ENCODE measurements around the gene BARD1. TPM values are rescaled to one million over a fixed set of nuclear protein-coding genes. Genes with fewer than 3 reads are reported as not detected.

Gene BARD1
- total RNA-seq, 6 experiments from 2014 or later: 9.7 to 21.2 (median 15.1) TPM

GRCh38 chr2:214837466-214837865 lies 28.0 kb upstream of the BARD1 start:
- TF ChIP-seq CTCF (IDR thresholded peaks at IDR 0.05): no peak
- H3K9me3 Mint-ChIP-seq: no peaks in the 10 kb centered on the region
- H3K4me3 Mint-ChIP-seq: no peak overlapping the region
- no peak for DNase-seq
- H3K27ac Mint-ChIP-seq: no peak overlapping the region
- no peaks in the 10 kb centered on the region for H3K36me3 Mint-ChIP-seq (ENCODE audit: low read depth)
- no peaks in the 10 kb centered on the region for H3K27me3 Mint-ChIP-seq (ENCODE audit: insufficient read depth)
- H3K4me1 Mint-ChIP-seq (ENCODE audit: low read depth): peaks cover 7% of the 10 kb centered on the region

GRCh38 chr2:214836568-214836967 lies 27.1 kb upstream of the BARD1 start:
- no peak for TF ChIP-seq CTCF (IDR thresholded peaks at IDR 0.05)
- Mint-ChIP-seq H3K4me1 (ENCODE audit: low read depth) (peaks cover 7% of the 10 kb centered on the region), H3K4me3 (no peak overlapping the region), H3K9me3 (no peaks in the 10 kb centered on the region), H3K27me3 (ENCODE audit: insufficient read depth) (no peaks in the 10 kb centered on the region), H3K36me3 (ENCODE audit: low read depth) (no peaks in the 10 kb centered on the region), H3K27ac (no peak overlapping the region)
- DNase-seq: no peak

- DNase-seq: no peak
- H3K4me3 Mint-ChIP-seq: no peak overlapping the region
- no peak overlapping the region for H3K27ac Mint-ChIP-seq
- peak; percentile 69; the same call in 1 of the 2 replicates for TF ChIP-seq CTCF (IDR thresholded peaks at IDR 0.05)
- H3K27me3 Mint-ChIP-seq (ENCODE audit: insufficient read depth): no peaks in the 10 kb centered on the region
- H3K36me3 Mint-ChIP-seq (ENCODE audit: low read depth): no peaks in the 10 kb centered on the region
- no peaks in the 10 kb centered on the region for H3K9me3 Mint-ChIP-seq
- H3K4me1 Mint-ChIP-seq (ENCODE audit: low read depth): peaks cover 5% of the 10 kb centered on the region
Observed at GRCh38 chr2:214830794-214831346, 21.4 kb upstream of the BARD1 start.

- peaks cover 5% of the 10 kb centered on the region for H3K4me1 Mint-ChIP-seq (ENCODE audit: low read depth)
Observed at GRCh38 chr2:214816008-214816533, 6.6 kb upstream of the BARD1 start.

GRCh38 chr2:214810671-214811070 lies 1.2 kb upstream of the BARD1 start:
- no peak for TF ChIP-seq CTCF (IDR thresholded peaks at IDR 0.05)
- peak overlapping the region; percentile 95 for H3K4me3 Mint-ChIP-seq
- H3K36me3 Mint-ChIP-seq (ENCODE audit: low read depth): no peaks in the 10 kb centered on the region; the same call in 1 of the 2 replicates
- no peak for DNase-seq
- peaks cover 3% of the 10 kb centered on the region; the same call in 1 of the 2 replicates for H3K27me3 Mint-ChIP-seq (ENCODE audit: insufficient read depth)
- H3K9me3 Mint-ChIP-seq: no peaks in the 10 kb centered on the region
- peaks cover 33% of the 10 kb centered on the region for H3K4me1 Mint-ChIP-seq (ENCODE audit: low read depth)
- peak overlapping the region; percentile 92 for H3K27ac Mint-ChIP-seq

More at GRCh38 chr2:214816008-214816533, 6.6 kb upstream of the BARD1 start:
- H3K9me3 Mint-ChIP-seq: no peaks in the 10 kb centered on the region
- no peak overlapping the region for H3K4me3 Mint-ChIP-seq
- H3K36me3 Mint-ChIP-seq (ENCODE audit: low read depth): no peaks in the 10 kb centered on the region
- no peak for TF ChIP-seq CTCF (IDR thresholded peaks at IDR 0.05)
- no peak for DNase-seq
- H3K27me3 Mint-ChIP-seq (ENCODE audit: insufficient read depth): no peaks in the 10 kb centered on the region
- no peak overlapping the region for H3K27ac Mint-ChIP-seq

Data from HFFc6 (cell line).